Measurements from ENCODE around the gene APBB1.

- TF ChIP-seq CTCF (IDR thresholded peaks at IDR 0.05; ENCODE audit: low read length), result no peak
- no peak for TF ChIP-seq EZH2 (IDR thresholded peaks at IDR 0.05; ENCODE audit: borderline replicate concordance, low read length)
Measured at GRCh38 chr11:6437993-6438392, 19.1 kb upstream of the APBB1 start.

Data from OCI-LY1 (cell line).